Measurements from ENCODE around the gene MYO3B.

The MYO3B gene

GRCh38 chr2:170566138-170566537 is 388.2 kb downstream of the MYO3B start:
- H3K4me3 ChIP-seq (replicated peaks in 1 of 2; ENCODE audit: low read depth in 2 of 2, low read length in 2 of 2), result no peak overlapping the region
- no peak for DNase-seq (ENCODE audit: low read depth in 2 of 2)
- no peak for TF ChIP-seq CTCF (IDR thresholded peaks at IDR 0.05; ENCODE audit: low read depth, low read length)

GRCh38 chr2:170567429-170567828 is 389.5 kb downstream of the MYO3B start:
- DNase-seq (ENCODE audit: low read depth in 2 of 2), result no peak
- no peak overlapping the region for H3K4me3 ChIP-seq (replicated peaks in 1 of 2; ENCODE audit: low read depth in 2 of 2, low read length in 2 of 2)
- no peak for TF ChIP-seq CTCF (IDR thresholded peaks at IDR 0.05; ENCODE audit: low read depth, low read length)

GRCh38 chr2:170568511-170568910 is 390.6 kb downstream of the MYO3B start:
- no peak for DNase-seq (ENCODE audit: low read depth in 2 of 2)
- H3K4me3 ChIP-seq (replicated peaks in 1 of 2; ENCODE audit: low read depth in 2 of 2, low read length in 2 of 2), result no peak overlapping the region
- no peak for TF ChIP-seq CTCF (IDR thresholded peaks at IDR 0.05; ENCODE audit: low read depth, low read length)

GRCh38 chr2:170571612-170572011 is 393.7 kb downstream of the MYO3B start:
- no peak overlapping the region for H3K4me3 ChIP-seq (replicated peaks in 1 of 2; ENCODE audit: low read depth in 2 of 2, low read length in 2 of 2)
- TF ChIP-seq CTCF (IDR thresholded peaks at IDR 0.05; ENCODE audit: low read depth, low read length), result no peak

GRCh38 chr2:170573671-170574070 is 395.7 kb downstream of the MYO3B start:
- DNase-seq (ENCODE audit: low read depth in 2 of 2), result no peak
- no peak for TF ChIP-seq CTCF (IDR thresholded peaks at IDR 0.05; ENCODE audit: low read depth, low read length)
- no peak overlapping the region for H3K4me3 ChIP-seq (replicated peaks in 1 of 2; ENCODE audit: low read depth in 2 of 2, low read length in 2 of 2)

More at GRCh38 chr2:170571612-170572011, 393.7 kb downstream of the MYO3B start:
- DNase-seq (ENCODE audit: low read depth in 2 of 2), result no peak

GRCh38 chr2:170576296-170576695 is 398.3 kb downstream of the MYO3B start:
- H3K4me3 ChIP-seq (replicated peaks in 1 of 2; ENCODE audit: low read depth in 2 of 2, low read length in 2 of 2), result no peak overlapping the region
- no peak for TF ChIP-seq CTCF (IDR thresholded peaks at IDR 0.05; ENCODE audit: low read depth, low read length)
- DNase-seq (ENCODE audit: low read depth in 2 of 2), result no peak

GRCh38 chr2:170577356-170577755 is 399.4 kb downstream of the MYO3B start:
- DNase-seq (ENCODE audit: low read depth in 2 of 2), result no peak

More at GRCh38 chr2:170577356-170577755, 399.4 kb downstream of the MYO3B start:
- no peak overlapping the region for H3K4me3 ChIP-seq (replicated peaks in 1 of 2; ENCODE audit: low read depth in 2 of 2, low read length in 2 of 2)
- no peak for TF ChIP-seq CTCF (IDR thresholded peaks at IDR 0.05; ENCODE audit: low read depth, low read length)

All from cardiac fibroblast (primary cell).